H1 (cell line): Measurements from ENCODE around the gene CXADR.

ENCODE experiments used
- CBX5 ChIP-seq: fragments of 300-800, 300-1000 bp; sonication (generic); IDR thresholded peaks from 2 replicates; pipeline ENCODE4 v1.7.1; 2016; ENCODE audit warnings: antibody characterized with exemption, low read length, low read depth
- CTCF ChIP-seq, 3 experiments: IDR thresholded peaks; 1 replicate in 2 of 3; 2 replicates in 1 of 3; pipeline versions ENCODE4 v1.5.1 to v1.6.1; 2011; ENCODE audit warnings: low read length in 3 of 3, mild to moderate bottlenecking in 3 of 3, inconsistent platforms in 2 of 3, low read depth in 1 of 3, moderate library complexity in 1 of 3; ENCODE audit not compliant: insufficient read depth in 1 of 3; ENCODE audit errors: control extremely low read depth in 1 of 3
- EGR1 ChIP-seq: IDR thresholded peaks from 2 replicates; pipeline ENCODE4 v1.6.1; 2011; ENCODE audit warnings: low read depth, low read length, borderline replicate concordance
- EP300 ChIP-seq, 2 experiments: IDR thresholded peaks; 1 replicate in 1 of 2; 2 replicates in 1 of 2; pipeline ENCODE4 v1.6.1; 2011 to 2012; ENCODE audit warnings: low read depth in 2 of 2, low read length in 2 of 2, mild to moderate bottlenecking in 2 of 2, borderline replicate concordance in 1 of 2, inconsistent platforms in 1 of 2, moderate library complexity in 1 of 2
- GABPA ChIP-seq: IDR thresholded peaks from 2 replicates; pipeline ENCODE4 v1.6.1; 2011; ENCODE audit warnings: mild to moderate bottlenecking, low read length, moderate library complexity, borderline replicate concordance; ENCODE audit not compliant: insufficient read depth
- KDM1A ChIP-seq: fragments of 200-600, 300-600 bp; sonication (generic); IDR thresholded peaks from 2 replicates; pipeline ENCODE4 v1.7.1; 2016; ENCODE audit warnings: mild to moderate bottlenecking, low read length, borderline replicate concordance
- MAX ChIP-seq: IDR thresholded peaks from 2 replicates; pipeline ENCODE4 v1.6.1; 2012; ENCODE audit warnings: inconsistent platforms
- POLR2A ChIP-seq, 2 experiments: IDR thresholded peaks; 1 replicate in 1 of 2; 2 replicates in 1 of 2; pipeline ENCODE4 v1.6.1; 2011; ENCODE audit warnings: low read depth in 2 of 2, low read length in 2 of 2, mild to moderate bottlenecking in 2 of 2; ENCODE audit errors: control extremely low read depth in 1 of 2
- RFX5 ChIP-seq: IDR thresholded peaks from 2 replicates; pipeline ENCODE4 v1.6.1; 2011; ENCODE audit warnings: low read depth, low read length, improper control_type of control experiment, borderline replicate concordance
- SIN3A ChIP-seq, 2 experiments: IDR thresholded peaks in 1 of 2; conservative IDR thresholded peaks in 1 of 2; 2 replicates each; pipeline ENCODE4 v1.6.1; 2011 to 2012; ENCODE audit warnings: low read length in 2 of 2, improper control_type of control experiment in 1 of 2, low read depth in 1 of 2, mild to moderate bottlenecking in 1 of 2
- TAF1 ChIP-seq: IDR thresholded peaks from 2 replicates; pipeline ENCODE4 v1.6.1; 2011; ENCODE audit warnings: mild to moderate bottlenecking, low read depth, low read length

GRCh38 chr21:17597680-17598079 lies 84.8 kb downstream of the CXADR start:
- TF ChIP-seq CTCF (IDR thresholded peaks at IDR 0.05; ENCODE audit: control extremely low read depth in 1 of 3, insufficient read depth in 1 of 3, low read depth in 1 of 3, low read length in 3 of 3) (no peak), MAX (no peak), GABPA (no peak), POLR2A (IDR thresholded peaks at IDR 0.05; ENCODE audit: control extremely low read depth in 1 of 2, low read depth in 2 of 2, low read length in 2 of 2) (no peak), TAF1 (no peak), CBX5 (no peak), RFX5 (no peak), KDM1A (no peak), SIN3A (conservative IDR thresholded peaks at IDR 0.05 in 1 of 2, IDR thresholded peaks at IDR 0.05 in 1 of 2; ENCODE audit: low read depth in 1 of 2, low read length in 2 of 2) (no peak), EGR1 (no peak), EP300 (IDR thresholded peaks at IDR 0.05; ENCODE audit: borderline replicate concordance in 1 of 2, low read depth in 2 of 2, low read length in 2 of 2) (no peak)
